Stimulated activated CD8-positive, alpha-beta memory T cell treated with anti-CD3 and anti-CD28 coated beads, Interleukin-7, amount 100 ng/mL, for 24 hours (primary cell): ENCODE data around the gene PIANP.
A peak's percentile ranks its signal among the peaks of the same experiment; 100 is the strongest.

Experiments used
- DNase-seq: peaks from one replicate; pipeline ENCODE4 v3.0.0-alpha.2; 2020; ENCODE audit warnings: low read depth

The PIANP gene

GRCh38 chr12:6667559-6668210 is 32.9 kb downstream of the PIANP start:
- no peak for DNase-seq

DNA sequence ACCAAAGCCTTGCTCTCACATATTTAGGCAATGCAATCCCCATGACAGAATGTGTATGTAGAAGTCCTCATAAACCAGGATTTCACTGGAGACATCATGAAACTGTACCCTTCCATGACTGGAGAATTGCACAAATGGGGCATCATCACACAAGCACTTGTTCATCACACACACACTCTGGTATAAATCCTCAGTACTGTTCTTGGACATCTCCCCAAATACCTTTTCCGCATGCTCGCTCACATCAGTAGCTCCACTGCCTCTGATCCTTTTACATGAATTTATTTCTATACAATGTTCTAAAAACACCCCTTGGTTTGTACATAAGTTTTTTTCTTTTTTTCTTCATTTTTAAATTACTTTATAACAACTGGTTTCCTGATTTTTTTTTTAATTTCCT is 34.4 kb downstream of the PIANP start:
- DNase-seq = no peak

- no peak for DNase-seq
Observed at GRCh38 chr12:6664902-6665301, 35.7 kb downstream of the PIANP start.

GRCh38 chr12:6662906-6663742 is 37.5 kb downstream of the PIANP start, which contains the start of gene ING4:
Gene ING4 (minus strand): TSS chr12:6663119. CDS start chr12:6663101, 18 bp downstream.
- DNase-seq = peak; percentile 85

GRCh38 chr12:6662602-6662905 is 38.1 kb downstream of the PIANP start:
- no peak for DNase-seq

- DNase-seq = no peak
Observed at GRCh38 chr12:6653987-6654386, 46.6 kb downstream of the PIANP start.

GRCh38 chr12:6653342-6653741 is 47.3 kb downstream of the PIANP start:
- no peak for DNase-seq

GRCh38 chr12:6652391-6652790 is 48.2 kb downstream of the PIANP start:
- no peak for DNase-seq

DNA sequence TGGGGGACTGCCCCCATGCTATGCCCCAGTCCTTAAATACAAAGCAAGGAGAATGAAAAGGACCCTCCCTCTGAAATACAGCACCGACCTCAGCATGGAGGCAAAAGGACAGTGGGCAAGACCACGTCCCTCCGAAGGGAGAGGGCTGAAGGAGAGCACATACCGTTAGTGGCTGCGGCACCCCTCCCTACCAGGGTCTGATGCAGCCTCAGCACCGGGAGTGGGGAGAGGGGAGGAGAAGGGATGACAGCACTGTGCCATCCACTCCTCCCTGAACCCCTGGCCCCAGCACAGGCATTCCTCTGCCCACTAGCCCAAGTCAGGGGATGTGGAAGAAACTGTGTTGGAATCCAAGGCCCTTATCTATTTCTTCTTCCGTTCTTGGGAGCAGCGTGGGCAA is 49.8 kb downstream of the PIANP start:
- DNase-seq = no peak

DNA sequence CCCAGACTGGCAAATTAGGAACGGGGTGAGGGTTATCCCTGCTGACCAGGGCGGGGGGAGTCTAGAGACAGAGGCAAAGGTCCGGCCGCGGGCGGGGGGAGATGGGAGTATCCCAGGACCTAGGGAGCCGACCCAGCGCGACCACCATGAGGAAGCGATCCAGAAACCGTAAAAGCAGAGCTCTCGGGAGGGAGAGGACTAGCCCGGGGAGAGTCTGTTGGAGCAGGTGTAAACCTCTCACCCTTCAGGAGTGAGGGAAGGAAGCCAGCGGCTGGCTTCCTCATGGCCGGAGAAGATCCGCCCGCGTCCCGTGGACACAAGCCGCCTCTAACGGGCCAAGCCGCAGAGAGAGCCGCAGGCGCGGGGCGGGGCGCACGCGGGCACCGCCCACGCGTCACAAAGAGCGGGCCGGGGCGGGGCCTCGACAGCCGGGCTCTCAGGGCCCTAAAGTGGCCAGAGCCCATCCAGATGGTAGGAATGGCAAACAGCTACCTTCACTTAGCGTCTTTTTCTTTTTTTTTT is 53.5 kb downstream of the PIANP start, which contains the start of gene ACRBP:
ACRBP (minus strand) TSS at position 350 of the 522 bp plus-strand sequence; CDS start at position 284, 66 bp downstream.
- DNase-seq = no peak

- no peak for DNase-seq
Observed at GRCh38 chr12:6646276-6647082, 54.1 kb downstream of the PIANP start.

DNA sequence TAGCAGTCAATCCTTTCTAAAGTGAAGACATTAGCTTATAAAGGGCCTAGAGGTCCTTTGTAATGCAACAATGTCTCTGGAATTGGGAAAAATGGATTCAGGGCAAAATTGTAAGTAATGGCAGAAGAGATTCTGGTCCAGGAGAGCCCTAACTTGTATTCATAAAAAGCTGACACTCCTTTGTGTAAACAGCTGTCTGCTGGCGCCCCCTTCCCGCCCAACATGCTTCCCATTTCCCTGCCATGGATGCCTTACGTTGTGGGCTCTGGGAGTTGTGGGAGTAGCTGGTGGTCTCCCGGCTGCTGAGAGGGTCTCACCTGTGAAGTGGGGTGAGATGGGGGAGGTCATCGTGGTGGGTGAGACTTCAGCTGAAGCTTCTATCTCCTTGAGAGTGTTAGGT is 55.7 kb downstream of the PIANP start:
- no peak for DNase-seq

DNA sequence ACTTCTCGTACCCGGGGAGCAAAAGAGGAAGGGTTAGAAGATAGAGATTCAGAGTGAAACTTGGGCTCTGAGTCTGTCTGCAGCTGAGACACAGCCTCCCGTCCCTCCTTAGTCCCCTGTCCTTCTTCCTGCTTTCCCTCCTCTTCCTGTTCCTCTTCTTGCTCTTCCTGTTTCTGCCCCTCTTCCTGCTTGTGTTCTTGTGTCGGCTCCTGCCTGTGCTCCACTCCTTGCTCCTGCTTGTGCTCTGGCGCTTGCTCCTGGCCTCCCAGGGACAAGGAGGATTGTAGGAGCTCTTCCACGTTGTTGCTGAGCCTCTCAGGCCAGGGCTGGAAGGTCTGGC is 56.4 kb downstream of the PIANP start:
- no peak for DNase-seq
